Subcutaneous adipose tissue (tissue), 4 donors: Measurements from ENCODE around the gene SCN1B. TPM values are rescaled to one million over a fixed set of nuclear protein-coding genes. Genes with fewer than 3 reads are reported as not detected.

Experiments
- CTCF ChIP-seq: fragments of 450-650 bp; IDR thresholded peaks from one replicate; pipeline ENCODE4 v1.5.1; 2016; ENCODE audit warnings: low read depth, mild to moderate bottlenecking, control low read depth, antibody characterized with exemption, moderate library complexity
- total RNA-seq, 4 donors: library from RNA; depleted of rRNA; stranded (reverse); fragments of >200 nt; gene quantifications; one replicate each; pipeline ENCODE4 v1.1.0, GENCODE V29; 2016

SCN1B gene
- total RNA-seq, 4 donors from 2014 or later = 8.5 to 18.1 (median 9.6) TPM

- TF ChIP-seq CTCF = no peak
These were observed 45.1 kb downstream of the SCN1B start for GRCh38 chr19:35075202-35076025.

GRCh38 chr19:35076026-35076370 lies 45.7 kb downstream of the SCN1B start:
- no peak for TF ChIP-seq CTCF

- TF ChIP-seq CTCF = no peak
These were observed 46.4 kb downstream of the SCN1B start for GRCh38 chr19:35076657-35077056.

- TF ChIP-seq CTCF = no peak
These were observed 47.3 kb downstream of the SCN1B start for GRCh38 chr19:35077411-35078223.

- no peak for TF ChIP-seq CTCF
These were observed 49.6 kb downstream of the SCN1B start for GRCh38 chr19:35079826-35080225.

- no peak for TF ChIP-seq CTCF
These were observed 50.4 kb downstream of the SCN1B start for GRCh38 chr19:35080613-35081170.

- no peak for TF ChIP-seq CTCF
These were observed 50.9 kb downstream of the SCN1B start for GRCh38 chr19:35081201-35081600.
